OCI-LY3 (cell line): ENCODE measurements around the gene POMGNT2.

ENCODE experiments used
- EZH2phosphoT487 ChIP-seq: fragments of 200-600 bp; shearing (Covaris generic); IDR thresholded peaks from 2 replicates; pipeline ENCODE4 v1.6.1; 2018; ENCODE audit warnings: antibody characterized with exemption, mixed run types, low read depth
- TF ChIP-seq, protein P1 (sequence below): fragments of 200-600, 300-600 bp; sonication (generic); IDR thresholded peaks from 2 replicates; pipeline ENCODE4 v1.5.1; 2014; ENCODE audit warnings: antibody characterized with exemption, low read length, low read depth

DNA sequence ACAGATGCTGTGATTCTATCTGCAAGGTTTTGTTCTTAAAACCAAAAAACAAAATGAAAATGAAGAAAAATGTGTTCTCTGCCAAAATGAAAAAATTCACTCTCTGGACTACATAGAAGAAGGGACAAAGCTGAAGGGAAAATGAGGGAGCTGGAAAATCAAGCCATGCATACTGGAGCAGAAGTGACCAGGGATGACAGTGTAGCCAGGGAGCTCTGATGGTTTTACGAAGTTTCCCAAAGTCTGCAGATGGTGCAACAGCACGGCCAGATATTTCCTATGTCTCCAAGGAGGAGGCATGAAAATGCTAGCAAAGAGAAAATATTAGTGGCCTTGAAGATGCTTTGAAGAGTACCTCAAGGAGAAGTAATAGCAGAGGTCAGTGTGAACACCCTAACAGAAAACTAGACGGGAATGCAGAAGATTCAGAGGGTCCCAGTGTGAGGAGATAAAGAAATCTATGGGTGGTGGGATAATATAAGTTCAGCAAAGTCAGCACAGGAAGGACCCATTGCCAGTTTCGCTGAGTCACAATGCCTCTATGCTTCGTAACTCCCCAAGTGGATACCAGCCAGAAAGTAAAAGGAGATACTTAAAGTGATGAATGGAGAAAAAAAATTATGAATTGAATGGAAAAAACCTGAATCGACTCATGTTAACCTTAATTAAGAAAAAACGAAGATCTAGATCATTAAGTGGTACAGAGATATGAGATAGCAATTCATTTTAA, 39.0 kb upstream of the POMGNT2 start:
- TF ChIP-seq, protein P1, sequence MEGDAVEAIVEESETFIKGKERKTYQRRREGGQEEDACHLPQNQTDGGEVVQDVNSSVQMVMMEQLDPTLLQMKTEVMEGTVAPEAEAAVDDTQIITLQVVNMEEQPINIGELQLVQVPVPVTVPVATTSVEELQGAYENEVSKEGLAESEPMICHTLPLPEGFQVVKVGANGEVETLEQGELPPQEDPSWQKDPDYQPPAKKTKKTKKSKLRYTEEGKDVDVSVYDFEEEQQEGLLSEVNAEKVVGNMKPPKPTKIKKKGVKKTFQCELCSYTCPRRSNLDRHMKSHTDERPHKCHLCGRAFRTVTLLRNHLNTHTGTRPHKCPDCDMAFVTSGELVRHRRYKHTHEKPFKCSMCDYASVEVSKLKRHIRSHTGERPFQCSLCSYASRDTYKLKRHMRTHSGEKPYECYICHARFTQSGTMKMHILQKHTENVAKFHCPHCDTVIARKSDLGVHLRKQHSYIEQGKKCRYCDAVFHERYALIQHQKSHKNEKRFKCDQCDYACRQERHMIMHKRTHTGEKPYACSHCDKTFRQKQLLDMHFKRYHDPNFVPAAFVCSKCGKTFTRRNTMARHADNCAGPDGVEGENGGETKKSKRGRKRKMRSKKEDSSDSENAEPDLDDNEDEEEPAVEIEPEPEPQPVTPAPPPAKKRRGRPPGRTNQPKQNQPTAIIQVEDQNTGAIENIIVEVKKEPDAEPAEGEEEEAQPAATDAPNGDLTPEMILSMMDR = no peak
- TF ChIP-seq EZH2phosphoT487 = no peak
